ENCODE measurements around the gene ZFYVE28. TPM values are rescaled to one million over a fixed set of nuclear protein-coding genes. Genes with fewer than 3 reads are reported as not detected.

Gene ZFYVE28
- total RNA-seq, 1 donor from 2014 or later, result 0.39 TPM

DNA sequence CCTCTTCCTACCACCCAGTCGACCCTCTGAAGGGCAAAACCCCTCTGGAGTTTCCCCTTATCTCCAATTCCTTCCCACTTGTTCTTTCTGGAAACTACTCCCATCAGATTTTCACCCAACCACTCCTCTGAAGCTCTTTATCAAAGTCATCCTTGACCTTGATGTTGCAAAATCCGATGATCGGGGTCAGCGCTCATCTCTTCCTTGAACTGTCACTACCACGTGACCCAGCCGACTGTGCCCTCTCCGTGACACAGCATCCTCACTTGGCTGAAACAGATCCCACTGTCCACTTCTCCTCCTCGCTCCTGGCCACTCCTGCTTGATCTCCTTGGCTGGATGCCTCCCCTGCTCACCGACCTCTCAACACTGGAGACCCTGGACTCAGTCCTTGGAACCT, 1.4 kb upstream of the ZFYVE28 start:
- Mint-ChIP-seq H3K27me3 (ENCODE audit: insufficient read depth, low read depth) (peaks cover 57% of the 10 kb centered on the region), H3K4me1 (peaks cover 12% of the 10 kb centered on the region), H3K36me3 (no peaks in the 10 kb centered on the region), H3K4me3 (peak overlapping the region; percentile 79), H3K27ac (no peak overlapping the region), H3K9me3 (no peaks in the 10 kb centered on the region)
- H2AFZ ChIP-seq (replicated peaks), result no peak overlapping the region
- no peaks in the 10 kb centered on the region for H3K9me3 ChIP-seq (ENCODE audit: low read depth)
- no peak overlapping the region for H3K9ac ChIP-seq
- H3K36me3 ChIP-seq, result no peaks in the 10 kb centered on the region
- no peak overlapping the region for H3K4me3 ChIP-seq
- H3K4me1 ChIP-seq, result peaks cover 9% of the 10 kb centered on the region
- peaks cover 32% of the 10 kb centered on the region for H4K20me1 ChIP-seq (ENCODE audit: low read depth)
- no peak overlapping the region for H3K27ac ChIP-seq
- TF ChIP-seq, protein P1, sequence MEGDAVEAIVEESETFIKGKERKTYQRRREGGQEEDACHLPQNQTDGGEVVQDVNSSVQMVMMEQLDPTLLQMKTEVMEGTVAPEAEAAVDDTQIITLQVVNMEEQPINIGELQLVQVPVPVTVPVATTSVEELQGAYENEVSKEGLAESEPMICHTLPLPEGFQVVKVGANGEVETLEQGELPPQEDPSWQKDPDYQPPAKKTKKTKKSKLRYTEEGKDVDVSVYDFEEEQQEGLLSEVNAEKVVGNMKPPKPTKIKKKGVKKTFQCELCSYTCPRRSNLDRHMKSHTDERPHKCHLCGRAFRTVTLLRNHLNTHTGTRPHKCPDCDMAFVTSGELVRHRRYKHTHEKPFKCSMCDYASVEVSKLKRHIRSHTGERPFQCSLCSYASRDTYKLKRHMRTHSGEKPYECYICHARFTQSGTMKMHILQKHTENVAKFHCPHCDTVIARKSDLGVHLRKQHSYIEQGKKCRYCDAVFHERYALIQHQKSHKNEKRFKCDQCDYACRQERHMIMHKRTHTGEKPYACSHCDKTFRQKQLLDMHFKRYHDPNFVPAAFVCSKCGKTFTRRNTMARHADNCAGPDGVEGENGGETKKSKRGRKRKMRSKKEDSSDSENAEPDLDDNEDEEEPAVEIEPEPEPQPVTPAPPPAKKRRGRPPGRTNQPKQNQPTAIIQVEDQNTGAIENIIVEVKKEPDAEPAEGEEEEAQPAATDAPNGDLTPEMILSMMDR (IDR thresholded peaks at IDR 0.05), result no peak
- no peak for TF ChIP-seq EZH2phosphoT487 (IDR thresholded peaks at IDR 0.05)
- TF ChIP-seq EZH2 (IDR thresholded peaks at IDR 0.05), result no peak
- H3K79me2 ChIP-seq (ENCODE audit: low read depth), result no peaks in the 10 kb centered on the region
- DNase-seq (ENCODE audit: low spot score), result no peak
- no peak overlapping the region for H3K4me2 ChIP-seq
- peaks cover 21% of the 10 kb centered on the region for H3F3A ChIP-seq (ENCODE audit: low read depth)
- H3K27me3 ChIP-seq, result peaks cover 77% of the 10 kb centered on the region

DNA sequence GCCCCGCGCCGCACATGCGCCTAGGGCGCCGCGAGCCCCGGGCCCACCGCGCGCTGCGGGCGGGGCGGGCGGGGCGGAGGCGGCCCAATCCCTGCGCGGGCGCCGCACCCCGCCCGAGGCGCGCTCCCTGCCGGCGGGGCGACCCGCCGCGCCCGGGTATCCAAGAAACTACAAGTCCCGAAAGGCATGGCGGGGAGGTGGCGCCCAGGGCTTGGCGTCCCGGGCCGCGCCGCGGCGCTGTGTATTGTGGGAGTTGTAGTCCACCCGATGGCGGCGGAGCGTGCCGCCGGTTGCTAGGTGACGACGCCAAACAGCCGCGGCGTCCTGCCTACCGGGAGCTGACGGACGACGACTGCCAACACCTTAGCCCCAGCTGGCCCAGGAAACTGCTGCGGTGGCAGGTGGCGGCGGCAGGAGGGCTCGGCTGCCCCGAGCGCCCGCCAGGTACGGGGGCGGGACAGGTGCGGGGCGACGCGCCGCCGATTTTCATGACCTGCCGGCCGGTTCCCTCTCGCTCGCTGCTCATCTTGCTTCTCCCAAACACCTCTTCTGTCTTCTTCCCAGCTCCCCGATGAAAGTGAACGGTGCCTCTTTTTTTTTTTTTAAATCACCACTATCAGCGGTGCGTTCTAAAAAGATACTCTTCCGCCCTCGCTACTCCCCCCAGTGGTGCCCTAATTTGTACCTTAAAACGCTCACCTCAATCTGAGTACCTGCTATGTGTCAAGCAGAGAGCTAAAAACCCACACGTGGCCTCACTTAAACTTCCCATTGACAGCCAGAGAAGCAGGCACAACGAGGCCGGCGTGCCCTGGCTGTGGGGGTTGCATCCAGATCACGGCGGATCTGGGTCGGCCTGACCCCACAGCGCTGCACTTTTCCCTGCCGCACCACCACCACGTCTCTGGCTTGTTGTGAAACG, 466 bp upstream of the ZFYVE28 start, which contains the start of gene CFAP99:
Gene CFAP99, plus strand, starts transcription at position 306 of the 922 bp plus-strand sequence.
- Mint-ChIP-seq H3K4me3 (peak within 1 kb of the TSS; percentile 88), H3K9me3 (no peaks in the 10 kb centered on the region), H3K36me3 (no peaks in the 10 kb centered on the region), H3K4me1 (peaks cover 12% of the 10 kb centered on the region), H3K27ac (no peak within 1 kb of the TSS), H3K27me3 (ENCODE audit: insufficient read depth, low read depth) (peaks cover 64% of the 10 kb centered on the region)
- H2AFZ ChIP-seq (replicated peaks), result peak within 1 kb of the TSS; percentile 50
- H4K20me1 ChIP-seq (ENCODE audit: low read depth), result peaks cover 32% of the 10 kb centered on the region
- no peak within 1 kb of the TSS for H3K9ac ChIP-seq
- no peaks in the 10 kb centered on the region for H3K79me2 ChIP-seq (ENCODE audit: low read depth)
- H3F3A ChIP-seq (ENCODE audit: low read depth), result peaks cover 21% of the 10 kb centered on the region
- H3K4me1 ChIP-seq, result peaks cover 9% of the 10 kb centered on the region
- H3K27me3 ChIP-seq, result peaks cover 86% of the 10 kb centered on the region
- no peak within 1 kb of the TSS for H3K27ac ChIP-seq
- H3K9me3 ChIP-seq (ENCODE audit: low read depth), result no peaks in the 10 kb centered on the region
- H3K4me3 ChIP-seq, result peak within 1 kb of the TSS; percentile 55
- H3K4me2 ChIP-seq, result peak within 1 kb of the TSS; percentile 91
- DNase-seq (ENCODE audit: low spot score), result peak; percentile 99
- no peak for TF ChIP-seq EZH2 (IDR thresholded peaks at IDR 0.05)
- no peak for TF ChIP-seq EZH2phosphoT487 (IDR thresholded peaks at IDR 0.05)
- TF ChIP-seq, protein P1 (IDR thresholded peaks at IDR 0.05), result no peak
- no peaks in the 10 kb centered on the region for H3K36me3 ChIP-seq

DNA sequence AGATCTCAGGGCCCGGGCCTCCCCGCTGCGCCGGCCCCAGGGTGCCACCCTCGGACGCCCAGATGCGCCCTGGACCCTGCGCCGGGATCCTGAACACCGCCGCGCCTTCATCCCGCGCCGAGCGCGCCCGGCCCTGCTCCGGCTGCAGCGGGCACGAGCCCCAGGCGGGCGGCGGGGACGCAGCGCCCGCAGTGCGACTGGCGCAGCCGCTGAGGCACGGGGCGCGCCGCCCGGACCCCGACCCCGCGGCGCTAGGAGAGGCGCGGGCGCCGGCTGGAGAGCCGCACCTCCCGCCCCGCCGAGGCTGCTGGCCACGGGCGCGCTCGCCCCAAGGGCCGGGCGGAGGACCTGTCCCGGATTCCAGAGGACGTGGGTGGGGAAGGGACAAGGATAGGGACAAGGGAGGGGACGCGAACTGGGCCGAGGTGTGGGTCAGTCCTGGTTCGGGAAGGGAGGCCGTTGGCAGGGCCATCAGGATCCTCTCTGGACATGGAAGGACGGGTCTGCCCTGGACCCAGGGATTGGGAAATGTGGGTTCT, 1.1 kb downstream of the ZFYVE28 start:
- Histone ChIP-seq H3K4me3 (peak overlapping the region; percentile 51), H3K9me3 (ENCODE audit: low read depth) (no peaks in the 10 kb centered on the region), H3K27me3 (peaks cover 98% of the 10 kb centered on the region), H3K36me3 (no peaks in the 10 kb centered on the region), H3K4me2 (peak overlapping the region; percentile 87), H3K9ac (no peak overlapping the region), H2AFZ (replicated peaks) (peak overlapping the region; percentile 66), H3K4me1 (peaks cover 15% of the 10 kb centered on the region), H4K20me1 (ENCODE audit: low read depth) (peaks cover 32% of the 10 kb centered on the region), H3F3A (ENCODE audit: low read depth) (peaks cover 32% of the 10 kb centered on the region), H3K79me2 (ENCODE audit: low read depth) (no peaks in the 10 kb centered on the region), H3K27ac (no peak overlapping the region)
- Mint-ChIP-seq H3K4me1 (peaks cover 22% of the 10 kb centered on the region), H3K4me3 (peak overlapping the region; percentile 88), H3K27me3 (ENCODE audit: insufficient read depth, low read depth) (peaks cover 72% of the 10 kb centered on the region), H3K36me3 (no peaks in the 10 kb centered on the region), H3K9me3 (no peaks in the 10 kb centered on the region), H3K27ac (no peak overlapping the region)
- TF ChIP-seq EZH2 (IDR thresholded peaks at IDR 0.05) (peak; percentile 96), EZH2phosphoT487 (IDR thresholded peaks at IDR 0.05) (peak; percentile 50)
- TF ChIP-seq, protein P1 (IDR thresholded peaks at IDR 0.05), result no peak
- DNase-seq (ENCODE audit: low spot score), result peak; percentile 75
